Adrenal gland (tissue), 5 donors: ENCODE results near the gene KLK3.

Experiments
- CTCF ChIP-seq, 6 experiments: fragments of 450-650 bp in 4 of 6; fragments of 200-600 bp in 2 of 6; sonication (generic) in 1 of 6; IDR thresholded peaks; 1 replicate in 5 of 6; 2 replicates in 1 of 6; pipeline versions ENCODE4 v1.5.1 to v1.8.0; 2016 to 2021; ENCODE audit warnings: antibody characterized with exemption in 6 of 6, mild to moderate bottlenecking in 2 of 6, moderate library complexity in 1 of 6
- POLR2A ChIP-seq, 2 donors: fragments of 450-650 bp; IDR thresholded peaks; one replicate each; pipeline ENCODE4 v1.6.1; 2017; ENCODE audit warnings: antibody characterized with exemption in 2 of 2, mild to moderate bottlenecking in 2 of 2, moderate library complexity in 1 of 2
- donor health status: DM: no; HTN: no; CAD: no.

DNA sequence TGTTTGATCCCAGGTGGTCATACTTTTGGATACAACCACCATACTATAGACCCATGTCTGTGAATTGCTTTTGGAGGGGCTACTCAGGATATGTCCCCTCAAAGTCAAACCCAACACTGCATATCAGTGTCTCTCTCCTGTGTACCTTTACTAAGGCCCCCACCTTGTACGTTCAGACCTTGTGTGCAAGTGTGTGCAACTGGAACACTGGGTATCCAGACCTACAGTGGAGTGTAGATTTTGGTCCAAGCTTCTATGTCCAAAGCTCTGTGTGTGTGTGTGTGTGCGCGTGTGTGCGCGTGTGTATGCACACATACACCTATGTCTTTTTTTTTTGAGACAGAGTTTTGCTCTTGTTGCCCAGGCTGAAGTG, 36.5 kb downstream of the KLK3 start:
- no peak for TF ChIP-seq POLR2A (IDR thresholded peaks at IDR 0.05)
- no peak for TF ChIP-seq CTCF (IDR thresholded peaks at IDR 0.05)
